ENCODE measurements around the gene UBALD1.

DNA sequence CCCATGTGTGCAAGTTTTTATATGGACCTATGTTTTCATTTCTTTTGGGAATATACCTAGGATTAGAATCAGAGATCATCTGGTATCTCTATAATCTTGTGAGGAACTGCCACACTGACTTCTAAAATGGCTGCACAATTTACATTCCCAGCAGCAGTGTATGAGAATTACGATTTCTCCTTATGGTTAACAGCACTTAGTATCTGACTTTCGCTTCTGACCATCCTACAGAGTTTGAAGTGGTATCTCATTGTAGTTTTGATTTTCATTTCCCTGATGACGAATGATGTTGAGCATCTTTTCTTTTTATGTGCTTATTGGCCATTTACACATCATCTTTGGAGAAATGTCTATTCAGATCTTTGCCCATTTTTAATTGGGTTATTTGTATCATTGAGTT, 48.5 kb downstream of the UBALD1 start:
- TF ChIP-seq, protein P1, sequence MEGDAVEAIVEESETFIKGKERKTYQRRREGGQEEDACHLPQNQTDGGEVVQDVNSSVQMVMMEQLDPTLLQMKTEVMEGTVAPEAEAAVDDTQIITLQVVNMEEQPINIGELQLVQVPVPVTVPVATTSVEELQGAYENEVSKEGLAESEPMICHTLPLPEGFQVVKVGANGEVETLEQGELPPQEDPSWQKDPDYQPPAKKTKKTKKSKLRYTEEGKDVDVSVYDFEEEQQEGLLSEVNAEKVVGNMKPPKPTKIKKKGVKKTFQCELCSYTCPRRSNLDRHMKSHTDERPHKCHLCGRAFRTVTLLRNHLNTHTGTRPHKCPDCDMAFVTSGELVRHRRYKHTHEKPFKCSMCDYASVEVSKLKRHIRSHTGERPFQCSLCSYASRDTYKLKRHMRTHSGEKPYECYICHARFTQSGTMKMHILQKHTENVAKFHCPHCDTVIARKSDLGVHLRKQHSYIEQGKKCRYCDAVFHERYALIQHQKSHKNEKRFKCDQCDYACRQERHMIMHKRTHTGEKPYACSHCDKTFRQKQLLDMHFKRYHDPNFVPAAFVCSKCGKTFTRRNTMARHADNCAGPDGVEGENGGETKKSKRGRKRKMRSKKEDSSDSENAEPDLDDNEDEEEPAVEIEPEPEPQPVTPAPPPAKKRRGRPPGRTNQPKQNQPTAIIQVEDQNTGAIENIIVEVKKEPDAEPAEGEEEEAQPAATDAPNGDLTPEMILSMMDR (optimal IDR thresholded peaks at IDR 0.05 in 1 of 3, IDR thresholded peaks at IDR 0.05 in 1 of 3, conservative IDR thresholded peaks at IDR 0.05 in 1 of 3; ENCODE audit: extremely low read depth in 1 of 3, insufficient read depth in 2 of 3, low read length in 3 of 3), result no peak
- TF ChIP-seq EZH2 (IDR thresholded peaks at IDR 0.05; ENCODE audit: low read length), result no peak
